Measurements from ENCODE around the gene CERS5. TPM values are rescaled to one million over a fixed set of nuclear protein-coding genes. Genes with fewer than 3 reads are reported as not detected.
"Not testable (repeated sequence)": the region's sequence is repeated elsewhere in the genome, so short reads cannot be mapped to it uniquely, and the experiment has no call there.

The CERS5 gene
- total and polyA plus RNA-seq, 8 donors: 12.9 to 84.3 (median 19.3) TPM

- ATAC-seq (no peak), FAIRE-seq (no peak), DNase-seq (no peak)
- intact Hi-C loops (cut with DNase I): no loop called here
- Histone ChIP-seq H3K27me3 (no peaks in the 10 kb centered on the region), H3K4me1 (no peaks in the 10 kb centered on the region), H3K4me3 (no peak overlapping the region), H3K36me3 (no peaks in the 10 kb centered on the region), H3K27ac (no peak overlapping the region), H3K9me3 (no peaks in the 10 kb centered on the region)
- no peak for TF ChIP-seq CTCF (IDR thresholded peaks at IDR 0.05)
- 94 to 96% methylated on average over 2 of the region's 2 CpGs for WGBS, 2 donors
These were observed 9.9 kb downstream of the CERS5 start for GRCh38 chr12:50157259-50157658.

DNA sequence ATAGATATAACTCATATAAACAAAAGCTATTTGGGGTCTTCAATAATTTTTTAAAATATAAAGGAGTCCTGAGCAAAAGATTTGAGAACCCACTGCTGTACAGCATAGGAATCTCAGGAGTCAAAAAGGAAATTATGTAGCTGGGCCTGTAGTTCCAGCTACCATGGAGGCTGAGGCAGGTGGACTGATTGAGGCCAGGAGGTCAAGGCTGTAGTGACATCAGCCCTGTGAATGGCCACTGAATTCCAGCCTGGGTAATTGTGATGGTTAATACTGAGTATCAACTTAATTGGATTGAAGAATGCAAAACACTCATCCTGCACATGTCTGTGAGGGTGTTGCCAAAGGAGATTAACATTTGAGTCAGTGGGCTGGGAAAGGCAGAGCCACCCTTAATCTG is 10.5 kb downstream of the CERS5 start:
- TF ChIP-seq CTCF (IDR thresholded peaks at IDR 0.05): no peak
- Histone ChIP-seq H3K9me3 (no peaks in the 10 kb centered on the region), H3K4me1 (no peaks in the 10 kb centered on the region), H3K27ac (no peak overlapping the region), H3K36me3 (no peaks in the 10 kb centered on the region), H3K4me3 (no peak overlapping the region), H3K27me3 (no peaks in the 10 kb centered on the region)
- DNase-seq (no peak), FAIRE-seq (no peak), ATAC-seq (no peak)
- intact Hi-C loops (cut with DNase I): no loop called here

GRCh38 chr12:50154947-50155346 is 12.2 kb downstream of the CERS5 start:
- intact Hi-C loops (cut with DNase I); H3K36me3 ChIP-seq; ATAC-seq; H3K4me1 ChIP-seq; H3K9me3 ChIP-seq; H3K4me3 ChIP-seq; H3K27ac ChIP-seq; H3K27me3 ChIP-seq; DNase-seq; FAIRE-seq: not testable (repeated sequence)
- WGBS, 2 donors: 88 to 93% methylated on average over 5 of the region's 5 CpGs

DNA sequence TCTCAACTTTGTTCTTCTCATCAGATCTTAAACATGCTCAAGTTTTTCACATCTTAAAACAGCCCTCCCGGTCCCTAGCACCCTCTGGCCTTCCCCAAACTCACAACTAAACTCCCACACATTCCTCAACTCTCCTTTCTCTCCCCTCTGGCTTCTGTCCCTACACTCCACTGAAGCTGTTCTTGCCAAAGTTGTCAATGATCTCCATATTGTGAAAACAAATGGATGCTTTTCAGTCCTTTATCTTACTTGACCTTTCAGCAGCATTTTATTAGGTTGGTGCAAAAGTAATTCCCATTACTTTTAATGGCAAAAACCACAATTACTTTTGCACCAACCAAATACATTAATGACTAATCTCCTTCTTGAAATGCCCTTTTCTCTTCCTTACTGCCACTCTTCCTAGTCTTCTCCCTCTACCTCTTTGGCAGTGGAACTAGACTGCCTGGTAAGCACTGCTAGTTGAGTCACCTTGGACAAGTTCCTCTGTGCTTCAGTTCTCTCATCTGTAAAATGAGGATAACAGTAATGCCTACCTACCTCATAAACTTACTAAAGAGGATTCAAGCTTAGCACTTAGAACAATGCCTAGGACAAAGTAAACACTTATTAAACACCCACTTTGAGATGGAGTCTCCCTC is 16.0 kb downstream of the CERS5 start:
- no peaks in the 10 kb centered on the region for H3K4me1 ChIP-seq
- no peak for DNase-seq
- FAIRE-seq: no peak
- 79% methylated on average over 1 of the region's 1 CpG for WGBS, 2 donors
- H3K27me3 ChIP-seq: no peaks in the 10 kb centered on the region
- TF ChIP-seq CTCF (IDR thresholded peaks at IDR 0.05): no peak
- H3K4me3 ChIP-seq: no peak overlapping the region
- H3K36me3 ChIP-seq: no peaks in the 10 kb centered on the region
- H3K9me3 ChIP-seq: no peaks in the 10 kb centered on the region
- no peak overlapping the region for H3K27ac ChIP-seq
- intact Hi-C loops (cut with DNase I): no loop called here
- no peak for ATAC-seq

- H3K36me3 ChIP-seq: no peaks in the 10 kb centered on the region
- TF ChIP-seq CTCF (IDR thresholded peaks at IDR 0.05): no peak
- no peak overlapping the region for H3K27ac ChIP-seq
- no peaks in the 10 kb centered on the region for H3K9me3 ChIP-seq
- FAIRE-seq (no peak), ATAC-seq (no peak), DNase-seq (no peak)
- intact Hi-C loops (cut with DNase I): no loop called here
- no peaks in the 10 kb centered on the region for H3K27me3 ChIP-seq
- no peaks in the 10 kb centered on the region for H3K4me1 ChIP-seq
- 67 to 74% methylated on average over 3 of the region's 3 CpGs for WGBS, 2 donors
- H3K4me3 ChIP-seq: no peak overlapping the region
These were observed 17.9 kb downstream of the CERS5 start for GRCh38 chr12:50149311-50149710.

DNA sequence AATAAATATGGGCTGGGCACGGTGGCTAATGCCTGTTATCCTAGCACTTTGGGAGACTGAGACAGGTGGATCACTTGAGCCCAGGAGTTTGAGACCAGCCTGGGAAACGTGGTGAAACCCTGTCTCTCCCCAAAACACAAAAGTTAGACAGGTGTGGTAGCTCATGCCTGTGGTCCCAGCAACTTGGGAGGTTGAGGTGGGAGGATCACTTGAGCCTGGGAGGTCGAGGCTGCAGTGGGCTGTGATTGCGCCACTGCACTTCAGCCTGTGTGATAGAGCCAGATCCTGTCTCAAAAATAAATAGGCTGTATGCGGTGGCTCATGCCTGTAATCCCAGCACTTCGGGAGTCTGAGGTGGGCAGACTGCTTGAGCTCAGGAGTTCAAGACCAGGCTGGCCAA is 19.2 kb downstream of the CERS5 start:
- H3K4me1 ChIP-seq; ATAC-seq; FAIRE-seq; H3K36me3 ChIP-seq; DNase-seq; H3K9me3 ChIP-seq; H3K27ac ChIP-seq; intact Hi-C loops (cut with DNase I); H3K27me3 ChIP-seq; H3K4me3 ChIP-seq: not testable (repeated sequence)
- WGBS, 2 donors: 88 to 89% methylated on average over 6 of the region's 6 CpGs

Data from pancreas (tissue), 10 donors.